Activated T-helper 1 cell treated with anti-CD3 and anti-CD28 coated beads, Interleukin-2, amount 50 U/mL, for 16 hours (primary cell): Measurements from ENCODE around the gene OR2T10.
"Not testable (repeated sequence)": the region's sequence is repeated elsewhere in the genome, so short reads cannot be mapped to it uniquely, and the experiment has no call there.

Experiments
- DNase-seq, 2 donors: peaks; one replicate each; pipeline ENCODE4 v3.0.0-alpha.2; 2020; ENCODE audit warnings: low read depth in 1 of 2, low spot score in 1 of 2

The OR2T10 gene, protein sequence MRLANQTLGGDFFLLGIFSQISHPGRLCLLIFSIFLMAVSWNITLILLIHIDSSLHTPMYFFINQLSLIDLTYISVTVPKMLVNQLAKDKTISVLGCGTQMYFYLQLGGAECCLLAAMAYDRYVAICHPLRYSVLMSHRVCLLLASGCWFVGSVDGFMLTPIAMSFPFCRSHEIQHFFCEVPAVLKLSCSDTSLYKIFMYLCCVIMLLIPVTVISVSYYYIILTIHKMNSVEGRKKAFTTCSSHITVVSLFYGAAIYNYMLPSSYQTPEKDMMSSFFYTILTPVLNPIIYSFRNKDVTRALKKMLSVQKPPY

DNA sequence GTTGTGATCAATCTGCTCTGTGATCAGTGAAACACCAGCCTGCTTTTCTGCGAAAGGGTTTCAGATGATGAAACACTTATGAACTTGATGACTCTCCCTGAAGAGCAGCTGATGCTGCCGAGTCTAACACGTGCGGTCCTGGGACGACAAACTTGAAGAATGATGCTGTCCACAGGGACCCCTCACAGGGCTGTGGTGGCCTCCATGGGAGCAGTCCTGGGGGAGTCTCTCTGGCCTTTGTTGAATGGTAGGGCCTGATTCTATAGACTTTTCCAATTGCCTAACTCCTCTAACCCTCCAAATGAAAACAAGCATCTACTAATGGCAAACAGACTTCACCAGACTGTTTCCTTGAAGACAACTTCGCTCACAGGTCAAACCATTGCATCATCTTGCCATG is at the start of gene OR2T10:
OR2T10 (minus strand) TSS at position 112 of the 400 bp plus-strand sequence. CDS start 3,932 bp downstream, outside the sequence.
- no peak for DNase-seq

DNA sequence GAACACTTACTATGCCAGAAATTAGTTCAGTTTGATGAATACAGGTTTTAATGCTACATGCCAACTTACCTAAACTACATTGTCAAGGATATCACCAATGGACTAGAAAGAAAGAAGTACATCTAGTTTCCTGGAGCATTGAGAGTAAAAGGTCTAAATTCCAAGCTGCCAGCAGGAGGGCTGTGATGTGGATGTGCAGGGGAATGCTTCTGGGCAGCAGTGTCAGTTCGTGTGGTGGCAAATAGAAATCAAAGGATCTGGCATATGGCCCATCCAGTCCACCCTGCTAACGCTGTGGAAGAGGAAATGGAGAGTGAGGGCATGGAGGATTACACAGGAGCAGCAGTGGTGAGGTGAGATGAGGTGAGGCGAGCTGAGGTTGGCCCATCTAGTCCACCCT is 47.7 kb upstream of the OR2T10 start, which contains the start of gene OR2T35:
OR2T35 (minus strand) TSS at position 101 of the 400 bp plus-strand sequence. CDS start 6,020 bp downstream, outside the sequence.
- DNase-seq, result not testable (repeated sequence)

DNA sequence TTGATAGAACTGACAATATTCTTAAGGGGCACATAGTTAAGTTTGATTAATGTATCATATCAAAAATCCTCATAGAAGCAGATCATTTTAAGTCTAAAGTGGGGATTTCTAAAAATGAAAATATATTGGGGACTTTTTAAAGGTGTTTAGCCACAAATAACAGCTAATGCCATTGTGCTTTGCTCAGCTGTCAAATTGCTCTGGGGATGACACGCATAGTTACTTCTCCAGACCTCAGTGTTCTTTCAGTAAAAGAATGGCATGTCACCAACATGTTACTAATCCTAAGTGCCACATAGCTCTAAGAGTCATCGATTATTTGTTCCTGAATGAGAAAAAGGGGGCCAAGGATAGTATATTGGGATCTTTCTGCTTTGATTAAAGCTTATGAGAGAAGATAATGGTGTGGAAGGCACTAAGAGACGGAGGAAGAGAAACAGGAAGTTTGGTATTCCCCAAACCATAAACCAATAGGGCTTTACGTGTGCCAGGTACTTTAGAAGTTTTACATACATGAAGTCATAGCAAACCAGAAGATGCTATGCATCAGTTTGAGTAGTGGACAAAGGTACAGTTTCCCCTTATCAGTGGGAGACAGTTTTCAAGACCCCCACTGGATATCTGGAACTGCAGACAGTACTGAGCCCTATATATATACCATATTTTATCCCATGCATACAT is 45.6 kb upstream of the OR2T10 start:
- not testable (repeated sequence) for DNase-seq

DNA sequence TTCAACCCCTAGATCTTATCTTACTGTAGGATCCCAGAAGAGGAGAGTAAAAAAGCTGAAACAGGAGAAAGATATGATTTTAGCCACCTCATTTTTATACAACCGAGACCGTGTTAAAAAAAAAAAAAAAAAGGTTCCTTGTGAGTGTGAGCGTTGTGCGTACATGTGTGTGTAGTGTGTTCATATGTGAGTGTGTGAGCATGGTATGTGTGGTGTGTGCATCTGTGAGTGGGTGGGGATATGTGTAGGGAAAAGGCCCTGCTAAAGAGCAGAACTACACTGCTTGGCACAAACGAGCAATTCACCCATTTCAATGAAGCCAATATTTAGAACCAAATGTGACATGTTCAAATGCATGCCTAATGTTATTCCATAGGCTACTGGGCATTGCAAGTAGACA is 44.1 kb upstream of the OR2T10 start:
- DNase-seq, result not testable (repeated sequence)

DNA sequence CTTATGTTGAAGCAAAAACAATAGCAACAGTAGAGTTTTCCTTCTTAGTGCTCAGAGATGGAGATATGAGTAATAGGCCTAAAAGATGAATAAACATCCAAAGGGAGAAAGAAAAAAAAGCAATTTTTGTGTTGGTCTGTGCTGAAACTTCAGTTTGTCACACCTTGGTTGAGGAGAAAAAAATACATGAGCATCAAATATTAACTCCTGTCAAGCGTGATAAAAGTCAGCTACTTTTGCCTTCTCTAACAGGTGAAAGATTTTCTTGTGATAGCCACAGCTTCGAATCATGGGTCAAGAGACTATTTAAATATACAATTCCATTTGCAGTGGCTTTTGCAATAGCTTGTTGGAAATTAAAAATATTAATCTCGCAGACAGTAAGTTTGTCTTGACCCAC is 43.4 kb upstream of the OR2T10 start:
- not testable (repeated sequence) for DNase-seq

DNA sequence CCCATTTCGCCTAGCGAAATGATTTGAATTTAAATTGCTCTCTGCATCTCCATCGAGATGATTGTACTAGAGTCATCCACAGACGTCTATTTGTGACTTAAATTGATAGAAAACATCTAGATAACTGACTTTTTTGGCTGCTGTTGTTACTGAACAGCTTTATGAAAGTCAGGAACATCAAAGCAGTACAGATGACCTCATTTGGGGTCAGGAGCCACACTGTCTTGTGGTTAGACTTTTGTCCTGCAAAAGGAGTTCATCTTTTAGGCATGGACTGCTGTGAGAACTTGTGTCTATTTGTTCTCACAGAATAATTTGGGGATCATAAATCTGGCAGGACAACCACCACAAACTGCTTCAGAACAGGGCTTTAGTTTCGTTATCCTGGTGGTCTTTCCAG is 42.2 kb upstream of the OR2T10 start:
- DNase-seq, result not testable (repeated sequence)

DNA sequence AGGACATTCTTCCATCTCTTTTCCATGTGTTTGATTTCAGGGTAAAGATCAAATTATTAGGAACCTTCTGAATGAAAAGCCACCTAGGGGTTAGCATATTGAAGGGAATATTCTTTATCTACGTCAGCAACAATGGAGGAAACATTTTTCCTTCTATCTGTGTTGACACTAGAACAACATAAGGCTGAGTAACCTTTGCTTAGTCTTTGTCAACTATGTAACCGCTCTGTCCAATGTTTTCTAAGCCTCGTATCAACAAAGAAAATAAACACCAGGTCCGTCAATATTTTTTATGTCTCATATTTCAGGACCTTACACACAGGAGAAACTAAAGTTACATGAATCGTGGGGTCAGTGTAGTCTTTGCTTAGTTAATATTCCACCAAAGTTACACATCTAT is 39.1 kb upstream of the OR2T10 start:
- DNase-seq, result not testable (repeated sequence)

DNA sequence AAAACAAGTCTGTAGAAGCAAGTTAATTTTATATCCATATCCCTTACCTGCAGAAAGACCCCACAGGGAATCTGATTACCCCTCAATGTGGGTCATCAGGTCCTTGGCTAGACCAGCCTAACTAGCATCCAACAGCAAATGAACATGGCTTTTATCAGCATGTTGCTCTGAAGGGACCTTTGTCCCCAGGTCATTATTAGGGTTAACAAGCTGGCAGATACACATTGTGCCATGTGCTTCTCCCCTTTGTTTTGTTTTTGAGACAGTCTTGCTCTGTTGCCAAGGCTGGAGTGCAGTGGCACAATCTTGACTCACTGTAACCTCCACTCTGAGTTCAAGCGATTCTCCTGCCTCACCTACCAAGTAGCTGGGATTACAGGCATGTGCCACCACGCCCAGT is 37.5 kb upstream of the OR2T10 start, which contains the start of gene OR2T11:
OR2T11 (minus strand) TSS at position 101 of the 400 bp plus-strand sequence. CDS start 7,963 bp downstream, outside the sequence.
- DNase-seq, result not testable (repeated sequence)

DNA sequence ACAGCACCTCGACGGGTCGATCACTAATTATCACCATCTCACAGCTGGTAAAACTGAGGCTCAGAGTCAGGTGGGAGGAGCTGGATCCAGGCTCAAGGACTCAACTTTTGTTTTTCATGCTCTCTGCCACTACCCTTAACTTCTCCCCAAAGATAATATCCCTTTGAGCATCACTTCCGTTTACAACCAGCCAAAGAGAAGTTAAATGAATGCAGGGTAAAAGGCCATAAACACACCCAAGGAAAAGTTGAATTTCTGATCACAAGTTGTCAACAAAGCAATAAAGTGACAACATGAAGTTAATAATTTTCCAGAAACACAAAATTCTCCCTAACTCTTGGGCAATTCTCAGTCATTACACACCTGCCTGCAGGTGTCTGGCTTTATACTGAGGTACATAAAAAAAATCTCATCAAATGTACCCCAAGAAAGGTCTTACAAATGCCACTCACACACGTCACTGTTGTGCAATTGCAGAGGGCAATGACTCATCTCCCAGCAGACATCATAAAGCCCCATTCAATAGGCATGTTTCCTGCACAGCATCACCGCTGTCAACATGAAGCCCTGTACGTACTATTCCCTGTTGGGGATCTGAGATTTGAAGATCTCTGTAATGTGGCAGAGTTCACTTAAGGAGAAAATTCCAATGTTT is 34.0 kb upstream of the OR2T10 start:
- no peak for DNase-seq

DNA sequence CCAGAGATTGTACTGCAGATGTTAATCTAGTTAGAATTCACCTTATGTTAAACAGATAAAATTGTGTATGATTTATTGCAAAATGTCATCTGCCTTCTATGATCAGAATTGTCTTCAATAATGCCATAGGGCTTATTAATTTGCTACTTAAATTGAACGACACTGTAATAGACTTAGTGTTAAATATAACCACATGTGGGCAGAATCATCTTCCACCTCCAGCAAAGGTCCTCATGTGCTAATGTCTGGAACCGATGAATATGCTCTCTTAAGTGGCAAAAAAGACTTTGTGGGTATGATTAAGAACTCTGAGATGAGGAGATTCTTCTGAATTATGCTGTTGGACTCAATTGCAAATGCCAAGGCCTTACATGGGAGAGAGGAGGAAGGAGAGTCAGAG is 33.1 kb upstream of the OR2T10 start:
- no peak for DNase-seq

DNA sequence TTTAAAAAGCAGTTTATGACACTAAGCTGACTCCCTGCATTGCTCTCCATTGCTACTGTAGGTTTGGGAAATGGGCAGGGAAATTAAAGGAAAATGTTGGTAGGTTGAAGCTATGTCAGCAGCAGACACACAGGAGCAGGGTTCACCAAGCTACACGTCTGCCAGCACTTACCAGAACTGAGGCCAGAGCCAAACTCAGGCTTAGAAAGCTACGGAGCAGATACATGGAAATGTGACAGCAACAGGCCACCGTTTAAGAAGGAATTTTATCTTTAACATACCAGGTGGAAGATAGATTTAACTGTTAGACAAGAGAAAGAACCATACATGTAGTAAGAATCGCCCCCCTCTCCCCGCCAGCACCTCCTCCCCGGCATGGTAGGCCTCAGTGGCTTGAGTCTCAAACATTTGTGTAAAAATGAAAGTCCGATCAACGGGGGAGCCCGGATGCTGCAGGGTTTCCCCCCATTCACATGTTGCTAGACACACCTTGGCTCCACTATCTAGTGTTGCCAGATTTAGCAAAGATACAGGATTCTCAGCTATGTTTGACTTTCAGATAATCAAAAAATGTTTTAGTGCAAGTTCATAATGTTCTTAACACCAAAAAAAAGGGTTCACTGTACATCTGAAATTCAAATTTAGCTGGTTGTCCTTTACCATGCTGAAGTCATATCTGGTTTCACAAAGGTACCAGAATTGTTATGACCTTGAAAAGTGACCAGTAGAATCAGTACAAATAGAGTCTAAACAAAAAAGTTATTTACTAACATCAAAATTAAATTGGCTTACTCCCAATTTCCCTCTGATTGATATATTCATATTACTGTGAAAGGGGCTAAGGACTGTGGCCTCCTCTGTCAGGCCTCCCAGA is 30.7 kb upstream of the OR2T10 start:
- no peak for DNase-seq

DNA sequence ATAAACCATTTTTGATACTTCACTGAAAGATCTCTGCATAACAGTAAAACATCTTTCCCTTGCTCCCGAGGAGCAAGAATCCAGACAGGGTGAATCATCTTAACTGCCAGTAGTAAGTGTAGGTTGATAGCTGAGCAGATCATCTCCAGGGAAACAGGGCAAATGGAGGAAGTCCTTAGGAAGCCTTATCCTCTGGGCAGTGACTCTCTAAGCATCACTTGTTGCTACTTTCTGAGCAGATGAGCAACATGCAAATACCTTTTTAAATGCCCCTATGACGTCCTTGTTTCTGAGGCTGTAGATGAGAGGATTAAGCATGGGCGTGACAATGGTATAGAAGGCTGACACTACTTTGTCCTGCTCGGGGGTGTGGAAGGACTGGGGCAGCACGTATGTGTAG is 28.5 kb upstream of the OR2T10 start:
- DNase-seq, result no peak

DNA sequence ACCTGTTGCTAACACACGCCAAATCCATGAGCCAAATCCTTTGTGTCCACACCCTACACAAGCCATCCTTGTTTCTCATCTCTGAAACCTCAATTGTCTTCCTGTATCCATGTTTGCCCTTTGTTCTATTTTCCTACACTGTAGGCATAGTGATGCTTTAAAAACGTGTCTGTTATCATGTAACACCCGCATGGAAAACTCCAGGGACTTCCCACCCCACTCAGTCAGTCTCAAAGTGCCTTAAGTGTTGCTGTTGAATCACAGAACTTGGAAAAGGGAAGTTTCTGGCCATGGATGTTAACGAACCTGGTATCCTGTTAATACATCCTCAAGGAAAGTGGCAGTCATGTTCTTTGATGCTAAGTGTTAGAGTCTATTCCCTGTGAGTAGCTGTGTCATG is 27.7 kb upstream of the OR2T10 start:
- DNase-seq, result no peak

DNA sequence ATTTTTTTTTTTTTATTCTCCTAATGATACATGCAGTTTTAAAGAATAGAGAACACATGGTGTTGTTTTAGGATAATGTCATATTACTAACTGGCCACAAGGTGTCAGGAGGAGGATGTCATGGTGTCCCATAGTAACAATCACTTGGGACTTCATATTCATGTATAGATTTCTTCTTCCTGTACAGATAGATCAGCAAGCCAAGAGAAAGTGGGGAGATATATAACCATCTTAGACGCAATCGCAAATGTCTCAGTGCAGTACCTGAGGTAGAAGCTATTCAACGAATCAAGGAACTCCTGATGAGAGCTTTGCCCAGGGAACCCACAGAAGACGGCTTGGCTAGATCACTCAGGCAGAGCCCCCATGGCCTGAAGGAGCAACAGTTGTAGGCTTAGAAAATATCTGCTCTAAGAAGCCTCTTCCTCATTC is 25.1 kb upstream of the OR2T10 start:
- DNase-seq, result no peak

DNA sequence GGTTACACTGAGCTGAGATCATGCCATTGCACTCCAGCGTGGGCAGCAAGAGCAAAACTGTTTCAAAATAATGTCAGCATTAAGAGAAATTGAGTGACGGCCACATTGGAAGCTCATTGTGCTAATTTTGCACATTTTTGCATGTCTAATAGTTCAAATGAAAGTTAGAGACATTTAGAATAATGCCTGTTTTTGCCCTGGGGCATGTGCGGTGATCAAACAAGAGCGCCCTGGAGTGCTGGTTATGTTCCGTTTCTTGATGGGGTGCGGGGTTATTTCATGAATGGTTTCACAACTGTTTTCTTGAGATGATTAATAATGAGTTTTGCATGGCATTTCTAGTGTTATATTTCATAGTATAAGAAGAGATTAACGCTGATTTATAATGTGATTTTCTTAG is 24.3 kb upstream of the OR2T10 start:
- DNase-seq, result no peak

DNA sequence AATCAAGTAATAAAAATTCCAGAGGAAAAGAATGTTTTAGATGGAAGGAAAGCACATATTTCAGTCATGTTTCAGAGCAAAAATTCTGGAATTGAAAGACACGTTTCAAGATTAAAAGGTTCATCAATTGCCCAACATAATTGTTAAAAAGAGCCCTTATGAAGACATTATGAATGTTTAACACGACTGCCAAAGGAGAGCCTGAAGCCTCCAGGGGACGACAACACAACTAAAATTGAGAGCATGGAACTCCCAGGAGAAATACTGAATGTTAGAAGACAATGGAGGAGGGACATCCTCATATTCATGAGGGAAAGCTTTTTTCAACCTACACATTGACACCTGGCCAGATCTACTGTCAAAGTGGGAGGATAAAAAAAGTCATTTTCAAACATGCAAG is 21.4 kb upstream of the OR2T10 start:
- DNase-seq, result peak in 1 of 2 donors; percentile 7

DNA sequence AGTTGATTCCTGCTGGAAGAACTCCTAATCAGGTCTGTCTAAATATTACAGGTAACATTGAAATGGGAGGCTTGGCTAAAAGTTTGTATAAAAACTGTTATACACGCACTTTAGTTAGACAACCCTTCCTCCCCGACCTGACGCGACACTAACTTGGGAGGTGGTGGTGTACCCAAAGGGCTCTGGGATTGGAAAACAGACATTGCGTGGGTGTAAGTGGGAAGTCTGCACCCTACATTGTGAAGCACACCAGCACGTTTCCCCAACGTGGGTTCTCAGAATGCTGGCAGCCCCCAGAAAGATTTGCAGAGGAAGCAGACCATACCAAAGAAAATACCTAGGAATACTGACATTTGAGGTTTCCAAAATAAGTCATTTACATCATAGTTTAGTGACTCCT is 20.6 kb upstream of the OR2T10 start:
- no peak for DNase-seq

DNA sequence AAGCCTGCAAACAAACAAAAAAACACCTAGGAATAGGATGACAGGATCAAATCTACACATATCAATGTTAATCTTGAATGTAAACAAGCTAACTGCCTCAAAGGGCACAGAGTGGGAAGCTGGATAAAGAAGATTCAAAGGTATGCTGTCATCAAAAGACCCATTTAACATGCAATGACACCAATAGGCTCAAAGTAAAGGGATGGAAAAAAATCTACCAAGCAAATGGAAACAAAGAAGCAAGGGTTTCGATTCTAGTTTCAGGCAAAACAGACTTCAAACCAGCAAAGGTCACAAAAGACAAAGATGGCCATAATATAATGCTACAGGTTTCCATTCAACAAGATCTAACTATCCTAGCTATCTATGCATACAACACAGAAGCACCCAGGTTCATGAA is 16.2 kb upstream of the OR2T10 start:
- DNase-seq, result no peak

DNA sequence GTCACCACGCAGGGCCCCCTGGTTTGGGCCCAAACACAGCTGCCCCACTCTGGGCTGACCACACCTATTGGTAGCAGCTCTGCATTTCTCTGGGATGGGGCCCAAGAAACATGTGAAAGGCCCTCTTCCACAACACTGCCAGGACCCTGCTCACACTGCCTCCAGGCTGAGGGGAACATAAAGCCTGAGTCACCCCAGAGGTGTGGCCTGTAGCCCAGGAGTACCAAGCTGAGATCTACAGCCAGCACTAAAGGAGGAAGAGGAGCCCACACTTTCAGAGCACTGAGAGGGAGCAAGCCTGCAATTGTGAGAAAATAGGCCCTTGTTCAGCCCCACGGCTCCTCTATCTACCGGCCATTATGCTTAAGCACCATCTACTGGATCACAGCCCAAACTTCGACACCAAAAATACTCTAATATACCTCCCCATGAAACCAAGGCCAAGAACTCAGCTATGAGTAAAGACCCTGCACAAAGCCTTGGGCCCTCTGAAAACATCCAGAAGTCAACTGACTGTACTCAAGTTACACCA is 14.4 kb upstream of the OR2T10 start:
- no peak for DNase-seq

DNA sequence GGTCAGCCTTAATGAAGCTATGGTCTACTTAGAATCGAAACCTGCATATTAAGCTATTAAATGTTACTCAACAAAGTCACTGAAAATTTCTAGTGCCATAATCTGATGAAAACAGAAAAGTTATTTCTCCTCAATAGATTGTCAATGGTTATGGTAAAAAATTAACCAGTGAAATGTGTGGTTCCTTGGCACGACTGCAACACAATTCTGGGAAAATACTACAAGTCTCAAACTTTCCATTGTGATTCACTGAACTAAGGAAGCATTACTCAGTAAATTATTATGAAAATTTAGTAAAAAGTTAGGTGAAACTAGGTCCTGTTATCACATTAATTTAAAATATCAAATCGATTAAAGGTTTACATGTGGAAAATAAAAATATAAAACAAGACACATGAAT is 12.8 kb upstream of the OR2T10 start:
- DNase-seq, result no peak

DNA sequence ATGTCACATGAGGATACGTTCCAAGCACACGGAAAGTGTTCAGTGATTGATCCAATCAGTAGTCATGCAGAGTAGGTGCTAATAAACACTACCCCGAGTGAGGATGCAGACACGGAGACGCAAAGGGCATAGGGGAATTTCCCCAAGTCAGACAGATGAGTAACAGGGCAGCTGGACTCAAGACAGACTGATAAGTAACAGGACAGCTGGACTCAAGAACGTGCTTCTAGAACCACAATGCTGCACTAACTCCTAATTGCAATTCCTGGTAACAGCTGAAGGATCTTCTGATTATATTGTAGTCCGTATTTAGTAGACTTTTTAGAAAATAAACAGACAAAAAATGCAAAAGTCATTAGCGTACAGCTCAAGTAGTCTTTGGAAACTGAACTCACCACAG is 1.9 kb upstream of the OR2T10 start:
- DNase-seq, result no peak
